IPS DF 6.9 (cell line): ENCODE results near the gene SRRM3.
"Not testable (repeated sequence)": the region's sequence is repeated elsewhere in the genome, so short reads cannot be mapped to it uniquely, and the experiment has no call there.

Source experiments
- DNase-seq: peaks from one replicate; pipeline ENCODE4 v3.0.0-alpha.2; 2013; ENCODE audit warnings: low read depth, low spot score
- H3K27ac ChIP-seq: one replicate; pipeline ENCODE4 v1.5.1; 2013; ENCODE audit warnings: low read length, control low read depth
- H3K27me3 ChIP-seq: 2 replicates; pipeline ENCODE4 v1.6.1; 2013; ENCODE audit warnings: mild to moderate bottlenecking, low read length; ENCODE audit not compliant: control insufficient read depth, insufficient read depth
- H3K36me3 ChIP-seq: 2 replicates; pipeline ENCODE4 v1.6.1; 2013; ENCODE audit warnings: low read length; ENCODE audit not compliant: control insufficient read depth, insufficient read depth
- H3K4me1 ChIP-seq: 2 replicates; pipeline ENCODE4 v1.6.1; 2013; ENCODE audit warnings: low read length; ENCODE audit not compliant: control insufficient read depth, insufficient read depth
- H3K4me3 ChIP-seq: 2 replicates; pipeline ENCODE4 v1.5.1; 2013; ENCODE audit warnings: mild to moderate bottlenecking, low read length
- H3K9me3 ChIP-seq: 2 replicates; pipeline ENCODE4 v1.6.1; 2013; ENCODE audit warnings: low read length, inconsistent platforms; ENCODE audit not compliant: control insufficient read depth, insufficient read depth
- WGBS: extraction: QIAGEN DNeasy Blood & Tissue Kit; methylation state at CpG from one replicate; pipeline ENCODE4 v1.1.7; 2013; ENCODE audit warnings: mixed read lengths, missing lambda C conversion rate; ENCODE audit not compliant: insufficient read length, insufficient coverage; 5-methylcytosine and 5-hydroxymethylcytosine counted together

The SRRM3 gene

GRCh38 chr7:76165106-76165972, 36.4 kb upstream of the SRRM3 start:
- H3K9me3 ChIP-seq: no peaks in the 10 kb centered on the region
- H3K27me3 ChIP-seq: no peaks in the 10 kb centered on the region

DNA sequence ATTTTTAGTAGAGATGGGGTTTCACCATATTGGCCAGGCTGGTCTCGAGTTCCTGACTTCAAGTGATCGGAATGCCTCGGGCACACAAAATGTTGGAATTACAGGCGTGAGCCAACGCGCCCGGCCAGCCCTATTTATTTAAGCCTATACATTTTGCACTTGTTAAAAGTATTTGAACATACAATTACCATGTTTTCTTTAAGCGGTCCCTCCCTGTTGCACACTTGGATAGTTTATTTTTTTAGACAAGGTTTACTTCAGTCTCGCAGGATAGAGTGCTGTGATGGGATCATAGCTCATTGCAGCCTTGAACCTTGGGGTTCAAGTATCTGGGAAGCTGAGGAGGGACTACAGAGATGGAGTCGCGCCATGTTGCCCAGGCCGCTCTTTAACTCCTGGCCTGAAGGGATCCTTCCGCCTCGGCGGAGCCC, 35.7 kb upstream of the SRRM3 start:
- Histone ChIP-seq H3K27me3 (no peaks in the 10 kb centered on the region), H3K27ac (no peak overlapping the region), H3K9me3 (no peaks in the 10 kb centered on the region), H3K4me1 (peaks cover 6% of the 10 kb centered on the region; the same call in 1 of the 2 replicates), H3K36me3 (no peaks in the 10 kb centered on the region), H3K4me3 (no peak overlapping the region)
- WGBS: no CpG with 5 or more reads among the region's 15 CpGs
- DNase-seq: no peak

More at GRCh38 chr7:76165106-76165972, 36.4 kb upstream of the SRRM3 start:
- Histone ChIP-seq H3K36me3 (no peaks in the 10 kb centered on the region), H3K4me3 (no peak overlapping the region), H3K4me1 (peaks cover 6% of the 10 kb centered on the region; the same call in 1 of the 2 replicates), H3K27ac (no peak overlapping the region)
- WGBS: no CpG with 5 or more reads among the region's 19 CpGs
- no peak for DNase-seq

- Histone ChIP-seq H3K27me3 (no peaks in the 10 kb centered on the region), H3K27ac (no peak overlapping the region), H3K4me3 (peak overlapping the region; percentile 74; the same call in 1 of the 2 replicates), H3K9me3 (no peaks in the 10 kb centered on the region), H3K36me3 (no peaks in the 10 kb centered on the region), H3K4me1 (peaks cover 6% of the 10 kb centered on the region; the same call in 1 of the 2 replicates)
- no CpG with 5 or more reads among the region's 67 CpGs for WGBS
- peak; percentile 87 for DNase-seq
Observed at GRCh38 chr7:76166404-76167255, 35.1 kb upstream of the SRRM3 start.

DNA sequence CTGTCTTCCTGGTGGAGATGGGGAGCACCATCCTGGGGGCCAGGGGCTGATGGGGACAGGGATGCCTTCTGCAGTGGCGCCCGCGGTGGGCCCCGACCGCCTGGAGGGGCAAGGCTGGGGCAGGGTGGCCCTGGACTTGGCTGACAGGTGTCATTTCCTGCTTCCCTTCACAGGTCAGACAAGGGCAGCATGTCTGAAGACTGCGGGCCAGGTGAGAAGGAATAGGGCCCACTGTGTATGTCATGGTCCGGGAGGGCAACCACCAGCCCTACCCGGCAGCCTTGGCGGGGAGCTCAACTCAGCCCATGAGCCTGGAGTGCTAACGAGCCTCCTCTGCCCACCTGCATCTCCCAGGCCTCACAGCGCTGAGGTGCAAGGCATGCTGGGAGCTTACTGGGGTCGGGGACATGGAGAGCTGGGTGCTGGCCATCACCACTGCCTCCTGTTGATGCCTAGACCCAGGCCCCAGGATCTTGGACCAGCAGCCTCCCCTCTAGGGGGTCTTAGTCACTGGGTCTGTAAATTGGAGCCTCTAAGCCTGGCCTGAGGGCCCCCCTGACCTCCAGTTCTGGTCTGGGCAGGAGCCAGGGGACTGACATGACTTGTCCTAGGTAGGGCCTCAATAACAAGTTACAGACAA, 28.0 kb upstream of the SRRM3 start:
- no peak for DNase-seq
- H3K36me3 ChIP-seq: no peaks in the 10 kb centered on the region
- H3K9me3 ChIP-seq: no peaks in the 10 kb centered on the region
- WGBS: no CpG with 5 or more reads among the region's 12 CpGs
- H3K4me3 ChIP-seq: no peak overlapping the region
- no peak overlapping the region for H3K27ac ChIP-seq
- no peaks in the 10 kb centered on the region for H3K4me1 ChIP-seq
- H3K27me3 ChIP-seq: no peaks in the 10 kb centered on the region

DNA sequence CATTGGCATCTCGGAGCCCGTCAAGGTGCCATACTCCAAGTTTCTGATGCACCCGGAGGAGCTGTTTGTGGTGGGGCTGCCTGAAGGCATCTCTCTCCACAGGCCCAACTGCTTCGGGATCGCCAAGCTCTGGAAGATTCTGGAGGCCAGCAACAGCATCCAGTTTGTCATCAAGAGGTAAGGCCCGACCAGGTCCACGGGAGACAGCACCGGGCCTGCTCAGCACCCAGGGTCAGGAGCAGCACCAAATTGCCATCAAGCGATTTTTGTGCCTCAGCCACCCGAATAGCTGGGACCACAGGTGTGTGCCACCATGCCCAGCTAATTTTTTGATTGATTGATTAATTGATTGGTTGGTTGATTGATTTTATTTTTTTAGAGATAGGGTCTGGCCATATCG, 24.7 kb upstream of the SRRM3 start:
- H3K27me3 ChIP-seq, H3K4me1 ChIP-seq, H3K36me3 ChIP-seq, H3K27ac ChIP-seq, H3K9me3 ChIP-seq, DNase-seq, H3K4me3 ChIP-seq: not testable (repeated sequence)
- WGBS: no CpG with 5 or more reads among the region's 11 CpGs

DNA sequence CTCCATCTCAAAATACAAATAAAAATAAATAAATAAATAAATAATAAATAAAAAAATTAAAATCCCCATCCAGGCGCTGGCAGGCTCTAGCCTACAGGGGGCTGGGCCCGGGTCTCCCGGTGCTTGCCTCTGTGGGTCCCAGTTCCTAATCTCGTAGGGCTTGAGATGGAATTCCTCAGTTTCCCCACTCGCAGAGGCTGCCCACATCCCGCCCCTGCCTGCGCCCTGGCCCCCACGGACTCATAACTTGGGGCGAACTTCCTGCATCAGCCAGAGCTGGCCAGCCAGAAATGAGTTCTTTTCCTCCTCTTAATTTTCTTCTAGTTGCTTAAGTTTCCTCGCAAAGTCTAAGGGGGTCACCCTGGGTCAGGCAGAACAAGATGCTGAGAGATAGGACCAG, 22.0 kb upstream of the SRRM3 start:
- H3K9me3 ChIP-seq: no peaks in the 10 kb centered on the region
- H3K4me3 ChIP-seq: no peak overlapping the region
- H3K4me1 ChIP-seq: no peaks in the 10 kb centered on the region
- H3K27me3 ChIP-seq: no peaks in the 10 kb centered on the region
- WGBS: no CpG with 5 or more reads among the region's 10 CpGs
- no peaks in the 10 kb centered on the region for H3K36me3 ChIP-seq
- H3K27ac ChIP-seq: no peak overlapping the region
- no peak for DNase-seq

GRCh38 chr7:76182225-76182960, 19.3 kb upstream of the SRRM3 start:
- DNase-seq: no peak
- WGBS: no CpG with 5 or more reads among the region's 7 CpGs
- H3K4me3 ChIP-seq: no peak overlapping the region
- no peak overlapping the region for H3K27ac ChIP-seq
- H3K4me1 ChIP-seq: peaks cover 2% of the 10 kb centered on the region
- no peaks in the 10 kb centered on the region for H3K9me3 ChIP-seq
- no peaks in the 10 kb centered on the region for H3K27me3 ChIP-seq
- H3K36me3 ChIP-seq: no peaks in the 10 kb centered on the region

GRCh38 chr7:76185187-76185896, 16.4 kb upstream of the SRRM3 start:
- H3K4me1 ChIP-seq: peaks cover 2% of the 10 kb centered on the region
- no peaks in the 10 kb centered on the region for H3K9me3 ChIP-seq
- no CpG with 5 or more reads among the region's 21 CpGs for WGBS
- no peaks in the 10 kb centered on the region for H3K27me3 ChIP-seq
- H3K4me3 ChIP-seq: no peak overlapping the region
- no peak for DNase-seq
- no peak overlapping the region for H3K27ac ChIP-seq
- no peaks in the 10 kb centered on the region for H3K36me3 ChIP-seq

DNA sequence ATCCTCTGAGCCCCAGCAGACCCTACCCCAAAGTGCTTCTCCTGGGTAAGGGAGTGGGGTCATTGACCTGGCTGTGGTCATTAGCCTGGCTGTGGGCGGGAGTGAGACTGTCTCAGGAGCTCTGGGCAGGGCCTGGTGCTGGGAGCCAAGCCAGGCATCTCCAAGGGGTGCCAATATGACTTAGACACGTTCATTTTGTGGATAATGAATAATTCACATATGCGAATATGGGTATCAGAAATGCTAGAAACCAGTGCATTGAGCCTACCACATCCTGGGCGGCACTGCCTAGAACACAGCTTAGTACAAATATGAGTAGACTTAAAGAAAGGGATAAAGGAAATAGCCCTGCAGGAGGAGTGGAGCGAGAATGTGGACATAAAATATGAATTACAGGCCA, 14.4 kb upstream of the SRRM3 start:
- H3K27me3 ChIP-seq: no peaks in the 10 kb centered on the region
- no peak overlapping the region for H3K4me3 ChIP-seq
- no CpG with 5 or more reads among the region's 5 CpGs for WGBS
- H3K4me1 ChIP-seq: peaks cover 2% of the 10 kb centered on the region
- H3K9me3 ChIP-seq: no peaks in the 10 kb centered on the region
- no peak for DNase-seq
- H3K27ac ChIP-seq: no peak overlapping the region
- H3K36me3 ChIP-seq: no peaks in the 10 kb centered on the region
